ENCODE measurements around the gene ZNF335. TPM values are rescaled to one million over a fixed set of nuclear protein-coding genes. Genes with fewer than 3 reads are reported as not detected.
A peak's percentile ranks its signal among the peaks of the same experiment; 100 is the strongest.

Gene ZNF335
- total and polyA plus RNA-seq, 2 of the 13 experiments (the other 11 are each of a cell fraction or from before 2014, with no cell fraction given) = 9.7 to 13.7 TPM

DNA sequence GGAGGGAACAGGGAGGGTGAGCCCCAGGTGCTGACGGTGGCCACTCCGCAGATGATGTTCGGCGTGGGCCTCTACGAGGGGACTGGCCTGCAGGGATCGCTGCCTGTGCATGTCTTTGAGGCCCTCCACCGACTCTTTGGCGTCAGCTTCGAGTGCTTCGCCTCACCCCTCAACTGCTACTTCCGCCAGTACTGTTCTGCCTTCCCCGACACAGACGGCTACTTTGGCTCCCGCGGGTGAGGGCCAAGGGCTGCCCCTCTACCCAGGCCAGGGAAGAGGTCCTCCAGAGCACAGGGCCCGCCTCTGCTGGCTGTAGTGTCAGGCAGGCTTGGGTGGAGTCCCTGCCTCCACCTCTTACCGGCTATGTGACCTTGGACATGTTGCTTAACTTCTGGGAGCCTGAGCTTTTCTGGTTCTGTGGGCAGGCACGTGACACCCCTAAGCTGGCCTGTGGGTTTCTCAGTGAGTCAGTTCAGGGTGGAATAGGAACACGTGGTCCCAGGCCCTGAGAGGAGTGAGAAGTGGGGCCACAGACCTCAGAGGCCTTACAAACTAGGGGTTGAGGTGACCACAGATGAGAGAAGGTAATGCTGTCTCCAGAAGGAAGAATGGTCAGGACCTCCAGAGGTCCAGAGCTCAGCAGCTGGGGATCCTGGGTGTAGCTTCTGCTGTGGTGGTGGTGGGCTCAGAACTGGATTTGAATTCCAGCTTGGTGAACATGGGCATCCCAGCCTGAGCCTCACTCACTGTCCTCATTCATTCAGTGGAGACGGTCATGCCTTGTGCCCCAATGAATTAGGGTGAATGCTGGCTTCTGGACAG is 25.6 kb downstream of the ZNF335 start (continued):
- TF ChIP-seq, protein P1, sequence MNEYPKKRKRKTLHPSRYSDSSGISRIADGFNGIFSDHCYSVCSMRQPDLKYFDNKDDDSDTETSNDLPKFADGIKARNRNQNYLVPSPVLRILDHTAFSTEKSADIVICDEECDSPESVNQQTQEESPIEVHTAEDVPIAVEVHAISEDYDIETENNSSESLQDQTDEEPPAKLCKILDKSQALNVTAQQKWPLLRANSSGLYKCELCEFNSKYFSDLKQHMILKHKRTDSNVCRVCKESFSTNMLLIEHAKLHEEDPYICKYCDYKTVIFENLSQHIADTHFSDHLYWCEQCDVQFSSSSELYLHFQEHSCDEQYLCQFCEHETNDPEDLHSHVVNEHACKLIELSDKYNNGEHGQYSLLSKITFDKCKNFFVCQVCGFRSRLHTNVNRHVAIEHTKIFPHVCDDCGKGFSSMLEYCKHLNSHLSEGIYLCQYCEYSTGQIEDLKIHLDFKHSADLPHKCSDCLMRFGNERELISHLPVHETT (CRISPR knock-in tag; conservative IDR thresholded peaks at IDR 0.05) = peak; percentile 67
- peak; percentile 92 for TF ChIP-seq RXRB (CRISPR knock-in tag; IDR thresholded peaks at IDR 0.05; ENCODE audit: borderline replicate concordance)
- TF ChIP-seq ZNF292 (CRISPR knock-in tag; IDR thresholded peaks at IDR 0.05; ENCODE audit: borderline replicate concordance, low read depth) = no peak; the same call in 1 of the 2 replicates
- TF ChIP-seq SATB2 (CRISPR knock-in tag; IDR thresholded peaks at IDR 0.05) = no peak
- TF ChIP-seq, protein P2, sequence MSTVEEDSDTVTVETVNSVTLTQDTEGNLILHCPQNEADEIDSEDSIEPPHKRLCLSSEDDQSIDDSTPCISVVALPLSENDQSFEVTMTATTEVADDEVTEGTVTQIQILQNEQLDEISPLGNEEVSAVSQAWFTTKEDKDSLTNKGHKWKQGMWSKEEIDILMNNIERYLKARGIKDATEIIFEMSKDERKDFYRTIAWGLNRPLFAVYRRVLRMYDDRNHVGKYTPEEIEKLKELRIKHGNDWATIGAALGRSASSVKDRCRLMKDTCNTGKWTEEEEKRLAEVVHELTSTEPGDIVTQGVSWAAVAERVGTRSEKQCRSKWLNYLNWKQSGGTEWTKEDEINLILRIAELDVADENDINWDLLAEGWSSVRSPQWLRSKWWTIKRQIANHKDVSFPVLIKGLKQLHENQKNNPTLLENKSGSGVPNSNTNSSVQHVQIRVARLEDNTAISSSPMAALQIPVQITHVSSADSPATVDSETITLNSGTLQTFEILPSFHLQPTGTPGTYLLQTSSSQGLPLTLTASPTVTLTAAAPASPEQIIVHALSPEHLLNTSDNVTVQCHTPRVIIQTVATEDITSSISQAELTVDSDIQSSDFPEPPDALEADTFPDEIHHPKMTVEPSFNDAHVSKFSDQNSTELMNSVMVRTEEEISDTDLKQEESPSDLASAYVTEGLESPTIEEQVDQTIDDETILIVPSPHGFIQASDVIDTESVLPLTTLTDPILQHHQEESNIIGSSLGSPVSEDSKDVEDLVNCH (CRISPR knock-in tag; IDR thresholded peaks at IDR 0.05) = no peak
- TF ChIP-seq, protein P3, sequence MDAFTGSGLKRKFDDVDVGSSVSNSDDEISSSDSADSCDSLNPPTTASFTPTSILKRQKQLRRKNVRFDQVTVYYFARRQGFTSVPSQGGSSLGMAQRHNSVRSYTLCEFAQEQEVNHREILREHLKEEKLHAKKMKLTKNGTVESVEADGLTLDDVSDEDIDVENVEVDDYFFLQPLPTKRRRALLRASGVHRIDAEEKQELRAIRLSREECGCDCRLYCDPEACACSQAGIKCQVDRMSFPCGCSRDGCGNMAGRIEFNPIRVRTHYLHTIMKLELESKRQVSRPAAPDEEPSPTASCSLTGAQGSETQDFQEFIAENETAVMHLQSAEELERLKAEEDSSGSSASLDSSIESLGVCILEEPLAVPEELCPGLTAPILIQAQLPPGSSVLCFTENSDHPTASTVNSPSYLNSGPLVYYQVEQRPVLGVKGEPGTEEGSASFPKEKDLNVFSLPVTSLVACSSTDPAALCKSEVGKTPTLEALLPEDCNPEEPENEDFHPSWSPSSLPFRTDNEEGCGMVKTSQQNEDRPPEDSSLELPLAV (CRISPR knock-in tag; conservative IDR thresholded peaks at IDR 0.05; ENCODE audit: low read depth) = no peak
- 0 out of 2 replicates have a peak, but pooled peaks have one; percentile 57 for TF ChIP-seq NCOA5 (CRISPR knock-in tag; IDR thresholded peaks at IDR 0.05)
- no peak for TF ChIP-seq ATF7 (IDR thresholded peaks at IDR 0.05)
- peak; percentile 40; the same call in 1 of the 2 replicates for TF ChIP-seq ATF7 (CRISPR knock-in tag; IDR thresholded peaks at IDR 0.05)
- TF ChIP-seq, protein P4, sequence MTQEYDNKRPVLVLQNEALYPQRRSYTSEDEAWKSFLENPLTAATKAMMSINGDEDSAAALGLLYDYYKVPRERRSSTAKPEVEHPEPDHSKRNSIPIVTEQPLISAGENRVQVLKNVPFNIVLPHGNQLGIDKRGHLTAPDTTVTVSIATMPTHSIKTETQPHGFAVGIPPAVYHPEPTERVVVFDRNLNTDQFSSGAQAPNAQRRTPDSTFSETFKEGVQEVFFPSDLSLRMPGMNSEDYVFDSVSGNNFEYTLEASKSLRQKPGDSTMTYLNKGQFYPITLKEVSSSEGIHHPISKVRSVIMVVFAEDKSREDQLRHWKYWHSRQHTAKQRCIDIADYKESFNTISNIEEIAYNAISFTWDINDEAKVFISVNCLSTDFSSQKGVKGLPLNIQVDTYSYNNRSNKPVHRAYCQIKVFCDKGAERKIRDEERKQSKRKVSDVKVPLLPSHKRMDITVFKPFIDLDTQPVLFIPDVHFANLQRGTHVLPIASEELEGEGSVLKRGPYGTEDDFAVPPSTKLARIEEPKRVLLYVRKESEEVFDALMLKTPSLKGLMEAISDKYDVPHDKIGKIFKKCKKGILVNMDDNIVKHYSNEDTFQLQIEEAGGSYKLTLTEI (CRISPR knock-in tag; conservative IDR thresholded peaks at IDR 0.05) = no peak
- TF ChIP-seq ZNF558 (CRISPR knock-in tag; IDR thresholded peaks at IDR 0.05; ENCODE audit: borderline replicate concordance) = peak; percentile 96; the same call in 1 of the 2 replicates
- 0 out of 2 replicates have a peak, but pooled peaks have one; percentile 23 for TF ChIP-seq ZNF253 (CRISPR knock-in tag; IDR thresholded peaks at IDR 0.05; ENCODE audit: borderline replicate concordance)
- TF ChIP-seq ATAD3A (CRISPR knock-in tag; IDR thresholded peaks at IDR 0.05) = no peak
- TF ChIP-seq, protein P5, sequence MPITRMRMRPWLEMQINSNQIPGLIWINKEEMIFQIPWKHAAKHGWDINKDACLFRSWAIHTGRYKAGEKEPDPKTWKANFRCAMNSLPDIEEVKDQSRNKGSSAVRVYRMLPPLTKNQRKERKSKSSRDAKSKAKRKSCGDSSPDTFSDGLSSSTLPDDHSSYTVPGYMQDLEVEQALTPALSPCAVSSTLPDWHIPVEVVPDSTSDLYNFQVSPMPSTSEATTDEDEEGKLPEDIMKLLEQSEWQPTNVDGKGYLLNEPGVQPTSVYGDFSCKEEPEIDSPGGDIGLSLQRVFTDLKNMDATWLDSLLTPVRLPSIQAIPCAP (CRISPR knock-in tag; IDR thresholded peaks at IDR 0.05; ENCODE audit: low read depth) = no peak
- peak; percentile 94 for TF ChIP-seq MEIS1 (CRISPR knock-in tag; IDR thresholded peaks at IDR 0.05; ENCODE audit: borderline replicate concordance)
- no peak for TF ChIP-seq TCF7 (IDR thresholded peaks at IDR 0.05; ENCODE audit: low read depth)
- TF ChIP-seq, protein P6, sequence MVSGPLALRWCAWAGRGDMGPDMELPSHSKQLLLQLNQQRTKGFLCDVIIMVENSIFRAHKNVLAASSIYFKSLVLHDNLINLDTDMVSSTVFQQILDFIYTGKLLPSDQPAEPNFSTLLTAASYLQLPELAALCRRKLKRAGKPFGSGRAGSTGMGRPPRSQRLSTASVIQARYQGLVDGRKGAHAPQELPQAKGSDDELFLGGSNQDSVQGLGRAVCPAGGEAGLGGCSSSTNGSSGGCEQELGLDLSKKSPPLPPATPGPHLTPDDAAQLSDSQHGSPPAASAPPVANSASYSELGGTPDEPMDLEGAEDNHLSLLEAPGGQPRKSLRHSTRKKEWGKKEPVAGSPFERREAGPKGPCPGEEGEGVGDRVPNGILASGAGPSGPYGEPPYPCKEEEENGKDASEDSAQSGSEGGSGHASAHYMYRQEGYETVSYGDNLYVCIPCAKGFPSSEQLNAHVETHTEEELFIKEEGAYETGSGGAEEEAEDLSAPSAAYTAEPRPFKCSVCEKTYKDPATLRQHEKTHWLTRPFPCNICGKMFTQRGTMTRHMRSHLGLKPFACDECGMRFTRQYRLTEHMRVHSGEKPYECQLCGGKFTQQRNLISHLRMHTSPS (CRISPR knock-in tag; IDR thresholded peaks at IDR 0.05; ENCODE audit: low read depth) = peak; percentile 57
- TF ChIP-seq MED8 (CRISPR knock-in tag; IDR thresholded peaks at IDR 0.05; ENCODE audit: insufficient replicate concordance) = peak; percentile 95

All from HepG2 (cell line).